ENCODE results near the gene KRTAP9-2.
"Not testable (repeated sequence)": the region's sequence is repeated elsewhere in the genome, so short reads cannot be mapped to it uniquely, and the experiment has no call there.

KRTAP9-2 gene

GRCh38 chr17:41226598-41227095 lies at the start of gene KRTAP9-2:
KRTAP9-2 (plus strand) TSS chr17:41226648; CDS start chr17:41226655, 7 bp downstream.
- FAIRE-seq: not testable (repeated sequence)

- peak; percentile 29 for FAIRE-seq
Observed at GRCh38 chr17:41176744-41177387, 49.6 kb upstream of the KRTAP9-2 start.

- FAIRE-seq: no peak
Observed at GRCh38 chr17:41177727-41178271, 48.6 kb upstream of the KRTAP9-2 start, which contains the start of gene KRTAP4-2. KRTAP4-2 (minus strand) TSS chr17:41178221; CDS start chr17:41178164, 57 bp downstream.

GRCh38 chr17:41178341-41178740 lies 48.1 kb upstream of the KRTAP9-2 start:
- no peak for FAIRE-seq

- no peak for FAIRE-seq
Observed at GRCh38 chr17:41178843-41179616, 47.4 kb upstream of the KRTAP9-2 start.

- no peak for FAIRE-seq
Observed at GRCh38 chr17:41184480-41184961, 41.9 kb upstream of the KRTAP9-2 start, which contains the start of gene KRTAP4-1. KRTAP4-1 (minus strand) TSS chr17:41184911; CDS start chr17:41184854, 57 bp downstream.

- no peak for FAIRE-seq
Observed at GRCh38 chr17:41185001-41185400, 41.4 kb upstream of the KRTAP9-2 start.

GRCh38 chr17:41186872-41187271 lies 39.6 kb upstream of the KRTAP9-2 start:
- FAIRE-seq: no peak

- FAIRE-seq: not testable (repeated sequence)
Observed at GRCh38 chr17:41189837-41190318, 36.6 kb upstream of the KRTAP9-2 start, which contains the start of gene KRTAP9-1. KRTAP9-1 (plus strand) TSS chr17:41189887; CDS start chr17:41189887, 0 bp downstream.

GRCh38 chr17:41190328-41190727 lies 36.1 kb upstream of the KRTAP9-2 start:
- FAIRE-seq: no peak

GRCh38 chr17:41196068-41196467 lies 30.4 kb upstream of the KRTAP9-2 start:
- FAIRE-seq: no peak

GRCh38 chr17:41199421-41200078 lies 26.9 kb upstream of the KRTAP9-2 start:
- no peak for FAIRE-seq

GRCh38 chr17:41211845-41212466 lies 14.5 kb upstream of the KRTAP9-2 start:
- no peak for FAIRE-seq

GRCh38 chr17:41212524-41213169 lies 13.8 kb upstream of the KRTAP9-2 start:
- no peak for FAIRE-seq

GRCh38 chr17:41215681-41216080 lies 10.8 kb upstream of the KRTAP9-2 start:
- FAIRE-seq: no peak

GRCh38 chr17:41223821-41224220 lies 2.6 kb upstream of the KRTAP9-2 start:
- FAIRE-seq: no peak

GRCh38 chr17:41226051-41226450 lies 397 bp upstream of the KRTAP9-2 start:
- FAIRE-seq: no peak

GRCh38 chr17:41230094-41230493 lies 3.6 kb downstream of the KRTAP9-2 start:
- FAIRE-seq: no peak

- FAIRE-seq: no peak
Observed at GRCh38 chr17:41231731-41232130, 5.3 kb downstream of the KRTAP9-2 start.

- FAIRE-seq: not testable (repeated sequence)
Observed at GRCh38 chr17:41232399-41233105, 6.1 kb downstream of the KRTAP9-2 start, which contains the start of gene KRTAP9-3. KRTAP9-3 (plus strand) TSS chr17:41232449; CDS start chr17:41232502, 53 bp downstream.
